IPS-20b (cell line): ENCODE data around the gene ATP2A2.
"Not testable (repeated sequence)": the region's sequence is repeated elsewhere in the genome, so short reads cannot be mapped to it uniquely, and the experiment has no call there.

Experiments used
- H3K27ac ChIP-seq: one replicate; pipeline ENCODE4 v1.5.1; 2013; ENCODE audit warnings: low read length
- H3K27me3 ChIP-seq: 2 replicates; pipeline ENCODE4 v1.6.1; 2013; ENCODE audit warnings: mild to moderate bottlenecking, low read length, inconsistent platforms; ENCODE audit not compliant: insufficient read depth
- H3K36me3 ChIP-seq: 2 replicates; pipeline ENCODE4 v1.6.1; 2013; ENCODE audit warnings: low read depth, mild to moderate bottlenecking, inconsistent platforms, low read length, moderate library complexity; ENCODE audit not compliant: insufficient read depth
- H3K4me1 ChIP-seq: 2 replicates; pipeline ENCODE4 v1.6.1; 2013; ENCODE audit warnings: mild to moderate bottlenecking, control low read depth, inconsistent platforms, low read length, moderate library complexity; ENCODE audit not compliant: insufficient read depth
- H3K4me3 ChIP-seq: 2 replicates; pipeline ENCODE4 v1.5.1; 2013; ENCODE audit warnings: mild to moderate bottlenecking, low read length, inconsistent platforms
- H3K9ac ChIP-seq: 2 replicates; pipeline ENCODE4 v1.6.1; 2013; ENCODE audit warnings: low read depth, mild to moderate bottlenecking, inconsistent platforms, low read length, moderate library complexity
- H3K9me3 ChIP-seq: 2 replicates; pipeline ENCODE4 v1.6.1; 2013; ENCODE audit warnings: mild to moderate bottlenecking, low read depth, low read length, inconsistent platforms; ENCODE audit not compliant: insufficient read depth

The ATP2A2 gene

GRCh38 chr12:110348431-110349059, 67.5 kb downstream of the ATP2A2 start:
- Histone ChIP-seq H3K4me3 (no peak overlapping the region), H3K36me3 (peaks cover 73% of the 10 kb centered on the region), H3K9ac (no peak overlapping the region), H3K9me3 (no peaks in the 10 kb centered on the region), H3K27me3 (no peaks in the 10 kb centered on the region), H3K4me1 (no peaks in the 10 kb centered on the region), H3K27ac (no peak overlapping the region)

- H3K4me3 ChIP-seq = no peak overlapping the region
- H3K27me3 ChIP-seq = no peaks in the 10 kb centered on the region
- H3K9ac ChIP-seq = no peak overlapping the region
- no peaks in the 10 kb centered on the region for H3K4me1 ChIP-seq
- no peak overlapping the region for H3K27ac ChIP-seq
- no peaks in the 10 kb centered on the region for H3K9me3 ChIP-seq
- H3K36me3 ChIP-seq = peaks cover 68% of the 10 kb centered on the region
Observed at GRCh38 chr12:110349096-110349495, 68.0 kb downstream of the ATP2A2 start.

GRCh38 chr12:110349514-110350151, 68.6 kb downstream of the ATP2A2 start:
- Histone ChIP-seq H3K9ac (no peak overlapping the region), H3K4me1 (no peaks in the 10 kb centered on the region), H3K36me3 (peaks cover 63% of the 10 kb centered on the region), H3K4me3 (no peak overlapping the region), H3K27ac (no peak overlapping the region), H3K27me3 (no peaks in the 10 kb centered on the region), H3K9me3 (no peaks in the 10 kb centered on the region)

- H3K9me3 ChIP-seq = no peaks in the 10 kb centered on the region
- no peak overlapping the region for H3K9ac ChIP-seq
- H3K4me1 ChIP-seq = no peaks in the 10 kb centered on the region
- H3K36me3 ChIP-seq = peaks cover 48% of the 10 kb centered on the region
- H3K27me3 ChIP-seq = no peaks in the 10 kb centered on the region
- no peak overlapping the region for H3K27ac ChIP-seq
- H3K4me3 ChIP-seq = no peak overlapping the region
Observed at GRCh38 chr12:110351119-110351518, 70.1 kb downstream of the ATP2A2 start.

GRCh38 chr12:110352401-110352800, 71.4 kb downstream of the ATP2A2 start:
- H3K27me3 ChIP-seq = no peaks in the 10 kb centered on the region
- no peak overlapping the region for H3K4me3 ChIP-seq
- H3K4me1 ChIP-seq = no peaks in the 10 kb centered on the region
- H3K9ac ChIP-seq = no peak overlapping the region
- H3K27ac ChIP-seq = no peak overlapping the region
- H3K9me3 ChIP-seq = no peaks in the 10 kb centered on the region
- H3K36me3 ChIP-seq = peaks cover 35% of the 10 kb centered on the region

- H3K4me3 ChIP-seq = no peak overlapping the region
- peaks cover 25% of the 10 kb centered on the region for H3K36me3 ChIP-seq
- H3K27ac ChIP-seq = no peak overlapping the region
- no peaks in the 10 kb centered on the region for H3K9me3 ChIP-seq
- no peak overlapping the region for H3K9ac ChIP-seq
- no peaks in the 10 kb centered on the region for H3K4me1 ChIP-seq
- no peaks in the 10 kb centered on the region for H3K27me3 ChIP-seq
Observed at GRCh38 chr12:110353211-110353965, 72.3 kb downstream of the ATP2A2 start.

- Histone ChIP-seq H3K36me3 (peaks cover 16% of the 10 kb centered on the region), H3K4me1 (no peaks in the 10 kb centered on the region), H3K27me3 (no peaks in the 10 kb centered on the region), H3K27ac (no peak overlapping the region), H3K9ac (no peak overlapping the region), H3K9me3 (no peaks in the 10 kb centered on the region), H3K4me3 (no peak overlapping the region)
Observed at GRCh38 chr12:110354172-110354780, 73.2 kb downstream of the ATP2A2 start.

GRCh38 chr12:110355073-110355472, 74.0 kb downstream of the ATP2A2 start:
- Histone ChIP-seq H3K9ac (no peak overlapping the region), H3K27ac (no peak overlapping the region), H3K27me3 (no peaks in the 10 kb centered on the region), H3K4me3 (no peak overlapping the region), H3K9me3 (no peaks in the 10 kb centered on the region), H3K36me3 (peaks cover 8% of the 10 kb centered on the region; the same call in 1 of the 2 replicates), H3K4me1 (no peaks in the 10 kb centered on the region)

- not testable (repeated sequence) for H3K4me1 ChIP-seq, H3K27ac ChIP-seq, H3K9ac ChIP-seq, H3K27me3 ChIP-seq, H3K9me3 ChIP-seq, H3K4me3 ChIP-seq, H3K36me3 ChIP-seq
Observed at GRCh38 chr12:110358384-110359097, 77.5 kb downstream of the ATP2A2 start.

- Histone ChIP-seq H3K27ac (no peak overlapping the region), H3K9ac (no peak overlapping the region), H3K27me3 (no peaks in the 10 kb centered on the region), H3K9me3 (no peaks in the 10 kb centered on the region), H3K4me3 (no peak overlapping the region), H3K36me3 (no peaks in the 10 kb centered on the region), H3K4me1 (no peaks in the 10 kb centered on the region)
Observed at GRCh38 chr12:110361216-110361615, 80.2 kb downstream of the ATP2A2 start.

GRCh38 chr12:110365489-110366320, 84.7 kb downstream of the ATP2A2 start:
- H3K4me1 ChIP-seq = no peaks in the 10 kb centered on the region
- no peak overlapping the region for H3K27ac ChIP-seq
- H3K9ac ChIP-seq = no peak overlapping the region
- no peaks in the 10 kb centered on the region for H3K27me3 ChIP-seq
- no peaks in the 10 kb centered on the region for H3K9me3 ChIP-seq
- H3K4me3 ChIP-seq = no peak overlapping the region
- H3K36me3 ChIP-seq = peaks cover 8% of the 10 kb centered on the region; the same call in 1 of the 2 replicates
